ENCODE measurements around the gene PPIL1.

DNA sequence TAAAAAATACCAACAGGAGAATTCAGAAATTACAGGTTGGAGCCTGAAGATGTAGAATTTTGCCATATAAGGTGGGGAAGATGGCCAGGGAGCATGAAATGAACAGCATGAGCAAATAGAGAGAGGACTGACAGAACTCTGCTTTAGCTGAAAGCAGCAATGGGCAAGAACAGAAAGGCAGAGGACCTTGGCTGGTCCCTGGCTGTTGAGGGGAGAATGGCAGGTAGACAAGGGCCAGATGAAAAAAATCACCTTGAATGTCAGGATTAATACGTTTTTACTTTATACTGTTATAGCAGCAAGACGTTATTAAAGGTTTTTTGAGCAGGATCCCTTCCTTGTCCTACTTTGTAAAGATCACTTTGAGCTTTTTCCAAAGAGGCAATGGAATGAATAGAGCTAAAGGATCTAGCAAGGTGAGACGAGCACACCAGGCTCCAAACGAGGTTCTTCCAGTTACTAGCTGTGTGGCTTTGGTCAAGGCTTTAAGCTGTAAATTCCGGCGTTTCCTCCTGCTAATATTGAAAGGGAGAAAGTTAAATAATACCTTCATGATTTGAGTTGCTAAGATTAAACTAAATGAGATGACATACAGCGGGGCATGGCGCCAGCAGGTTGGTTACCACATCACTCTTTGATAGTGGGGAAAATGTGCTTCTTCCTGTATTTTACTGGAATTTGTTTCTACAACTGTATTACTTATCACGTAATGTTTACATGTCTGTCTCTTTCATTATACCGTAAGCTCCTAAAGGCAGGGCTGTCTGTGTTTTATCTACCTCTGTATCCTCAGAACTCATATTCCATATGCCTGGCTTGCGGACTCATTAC lies 776 bp downstream of the PPIL1 start:
- TF ChIP-seq, protein P1, sequence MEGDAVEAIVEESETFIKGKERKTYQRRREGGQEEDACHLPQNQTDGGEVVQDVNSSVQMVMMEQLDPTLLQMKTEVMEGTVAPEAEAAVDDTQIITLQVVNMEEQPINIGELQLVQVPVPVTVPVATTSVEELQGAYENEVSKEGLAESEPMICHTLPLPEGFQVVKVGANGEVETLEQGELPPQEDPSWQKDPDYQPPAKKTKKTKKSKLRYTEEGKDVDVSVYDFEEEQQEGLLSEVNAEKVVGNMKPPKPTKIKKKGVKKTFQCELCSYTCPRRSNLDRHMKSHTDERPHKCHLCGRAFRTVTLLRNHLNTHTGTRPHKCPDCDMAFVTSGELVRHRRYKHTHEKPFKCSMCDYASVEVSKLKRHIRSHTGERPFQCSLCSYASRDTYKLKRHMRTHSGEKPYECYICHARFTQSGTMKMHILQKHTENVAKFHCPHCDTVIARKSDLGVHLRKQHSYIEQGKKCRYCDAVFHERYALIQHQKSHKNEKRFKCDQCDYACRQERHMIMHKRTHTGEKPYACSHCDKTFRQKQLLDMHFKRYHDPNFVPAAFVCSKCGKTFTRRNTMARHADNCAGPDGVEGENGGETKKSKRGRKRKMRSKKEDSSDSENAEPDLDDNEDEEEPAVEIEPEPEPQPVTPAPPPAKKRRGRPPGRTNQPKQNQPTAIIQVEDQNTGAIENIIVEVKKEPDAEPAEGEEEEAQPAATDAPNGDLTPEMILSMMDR (IDR thresholded peaks at IDR 0.05; ENCODE audit: low read length) = peak; percentile 33; the same call in 1 of the 2 replicates
- no peak for TF ChIP-seq EZH2 (IDR thresholded peaks at IDR 0.05; ENCODE audit: borderline replicate concordance, low read length)
